ENCODE results near the gene UBE2QL1.

- no peak for TF ChIP-seq POLR2A (IDR thresholded peaks at IDR 0.05; ENCODE audit: low read length)
- no peak for TF ChIP-seq GATA1 (IDR thresholded peaks at IDR 0.05; ENCODE audit: low read depth, low read length)
These were observed 41.1 kb downstream of the UBE2QL1 start for GRCh38 chr5:6489643-6490185.
